Mammary epithelial cell (primary cell): Measurements from ENCODE around the gene GSX1.

Source experiments
- EZH2 ChIP-seq: IDR thresholded peaks from 2 replicates; pipeline ENCODE4 v1.6.1; 2012; ENCODE audit warnings: low read length, inconsistent platforms, borderline replicate concordance
- TF ChIP-seq, protein P1 (sequence below), 2 donors: IDR thresholded peaks in 1 of 2; conservative IDR thresholded peaks in 1 of 2; 2 replicates each; pipeline ENCODE4 v1.5.1; 2011 to 2012; ENCODE audit warnings: inconsistent platforms in 2 of 2, low read length in 2 of 2, mild to moderate bottlenecking in 2 of 2, control low read depth in 1 of 2, low read depth in 1 of 2; ENCODE audit not compliant: insufficient read depth in 1 of 2; ENCODE audit errors: extremely low read depth in 1 of 2

- TF ChIP-seq, protein P1, sequence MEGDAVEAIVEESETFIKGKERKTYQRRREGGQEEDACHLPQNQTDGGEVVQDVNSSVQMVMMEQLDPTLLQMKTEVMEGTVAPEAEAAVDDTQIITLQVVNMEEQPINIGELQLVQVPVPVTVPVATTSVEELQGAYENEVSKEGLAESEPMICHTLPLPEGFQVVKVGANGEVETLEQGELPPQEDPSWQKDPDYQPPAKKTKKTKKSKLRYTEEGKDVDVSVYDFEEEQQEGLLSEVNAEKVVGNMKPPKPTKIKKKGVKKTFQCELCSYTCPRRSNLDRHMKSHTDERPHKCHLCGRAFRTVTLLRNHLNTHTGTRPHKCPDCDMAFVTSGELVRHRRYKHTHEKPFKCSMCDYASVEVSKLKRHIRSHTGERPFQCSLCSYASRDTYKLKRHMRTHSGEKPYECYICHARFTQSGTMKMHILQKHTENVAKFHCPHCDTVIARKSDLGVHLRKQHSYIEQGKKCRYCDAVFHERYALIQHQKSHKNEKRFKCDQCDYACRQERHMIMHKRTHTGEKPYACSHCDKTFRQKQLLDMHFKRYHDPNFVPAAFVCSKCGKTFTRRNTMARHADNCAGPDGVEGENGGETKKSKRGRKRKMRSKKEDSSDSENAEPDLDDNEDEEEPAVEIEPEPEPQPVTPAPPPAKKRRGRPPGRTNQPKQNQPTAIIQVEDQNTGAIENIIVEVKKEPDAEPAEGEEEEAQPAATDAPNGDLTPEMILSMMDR (conservative IDR thresholded peaks at IDR 0.05 in 1 of 2, IDR thresholded peaks at IDR 0.05 in 1 of 2; ENCODE audit: extremely low read depth in 1 of 2, insufficient read depth in 1 of 2, low read depth in 1 of 2, low read length in 2 of 2), result no peak
- no peak for TF ChIP-seq EZH2
These were observed 28.5 kb downstream of the GSX1 start for GRCh38 chr13:27820524-27821482.
